ENCODE results near the gene EIF2S1. TPM values are rescaled to one million over a fixed set of nuclear protein-coding genes. Genes with fewer than 3 reads are reported as not detected.

Gene EIF2S1
- total and polyA plus RNA-seq, 2 experiments from 2014 or later = 121 to 170 TPM

GRCh38 chr14:67358924-67359774 lies 979 bp upstream of the EIF2S1 start (continued):
- TF ChIP-seq, protein P1, sequence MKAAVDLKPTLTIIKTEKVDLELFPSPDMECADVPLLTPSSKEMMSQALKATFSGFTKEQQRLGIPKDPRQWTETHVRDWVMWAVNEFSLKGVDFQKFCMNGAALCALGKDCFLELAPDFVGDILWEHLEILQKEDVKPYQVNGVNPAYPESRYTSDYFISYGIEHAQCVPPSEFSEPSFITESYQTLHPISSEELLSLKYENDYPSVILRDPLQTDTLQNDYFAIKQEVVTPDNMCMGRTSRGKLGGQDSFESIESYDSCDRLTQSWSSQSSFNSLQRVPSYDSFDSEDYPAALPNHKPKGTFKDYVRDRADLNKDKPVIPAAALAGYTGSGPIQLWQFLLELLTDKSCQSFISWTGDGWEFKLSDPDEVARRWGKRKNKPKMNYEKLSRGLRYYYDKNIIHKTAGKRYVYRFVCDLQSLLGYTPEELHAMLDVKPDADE (IDR thresholded peaks at IDR 0.05) = no peak

GRCh38 chr14:67360470-67361206 lies 510 bp downstream of the EIF2S1 start:
- Mint-ChIP-seq H3K36me3 (ENCODE audit: low read depth) (peaks cover 21% of the 10 kb centered on the region), H3K27ac (peak overlapping the region; percentile 99), H3K9me3 (no peaks in the 10 kb centered on the region), H3K4me1 (peaks cover 22% of the 10 kb centered on the region), H3K4me3 (peak overlapping the region; percentile 99), H3K27me3 (ENCODE audit: insufficient read depth, low read depth, poor library complexity) (peaks cover 11% of the 10 kb centered on the region)
- peak overlapping the region; percentile 86 for H3K4me2 ChIP-seq
- 0 out of 2 replicates have a peak overlapping the region, but pooled peaks have one; percentile 45 for H3K27ac ChIP-seq (ENCODE audit: low read depth)
- no peaks in the 10 kb centered on the region for H3F3A ChIP-seq (replicated peaks; ENCODE audit: low read depth)
- peak overlapping the region; percentile 48; the same call in 1 of the 2 replicates for H2AFZ ChIP-seq
- peak; percentile 17 for DNase-seq (ENCODE audit: low spot score)
- H4K20me1 ChIP-seq (replicated peaks; ENCODE audit: insufficient read depth) = peaks cover 7% of the 10 kb centered on the region; the same call in 1 of the 2 replicates
- H3K79me2 ChIP-seq (replicated peaks; ENCODE audit: insufficient read depth) = peaks cover 82% of the 10 kb centered on the region
- no peaks in the 10 kb centered on the region for H3K9me2 ChIP-seq (ENCODE audit: insufficient read depth)
- peaks cover 9% of the 10 kb centered on the region for H3K4me1 ChIP-seq (ENCODE audit: insufficient read depth)
- peak overlapping the region; percentile 90 for H3K4me3 ChIP-seq
- peaks cover 7% of the 10 kb centered on the region for H3K36me3 ChIP-seq (ENCODE audit: insufficient read depth)
- no peaks in the 10 kb centered on the region for H3K27me3 ChIP-seq (ENCODE audit: insufficient read depth)
- ATAC-seq = peak; percentile 35
- TF ChIP-seq CTCF (conservative IDR thresholded peaks at IDR 0.05; ENCODE audit: low read depth in 2 of 2) = no peak
- no peak for TF ChIP-seq EZH2phosphoT487 (IDR thresholded peaks at IDR 0.05; ENCODE audit: unreplicated experiment)
- no peak for TF ChIP-seq JUNB (IDR thresholded peaks at IDR 0.05; ENCODE audit: unreplicated experiment)
- no peak for TF ChIP-seq ZNF331 (CRISPR knock-in tag; IDR thresholded peaks at IDR 0.05; ENCODE audit: low read depth)
- TF ChIP-seq, protein P2, sequence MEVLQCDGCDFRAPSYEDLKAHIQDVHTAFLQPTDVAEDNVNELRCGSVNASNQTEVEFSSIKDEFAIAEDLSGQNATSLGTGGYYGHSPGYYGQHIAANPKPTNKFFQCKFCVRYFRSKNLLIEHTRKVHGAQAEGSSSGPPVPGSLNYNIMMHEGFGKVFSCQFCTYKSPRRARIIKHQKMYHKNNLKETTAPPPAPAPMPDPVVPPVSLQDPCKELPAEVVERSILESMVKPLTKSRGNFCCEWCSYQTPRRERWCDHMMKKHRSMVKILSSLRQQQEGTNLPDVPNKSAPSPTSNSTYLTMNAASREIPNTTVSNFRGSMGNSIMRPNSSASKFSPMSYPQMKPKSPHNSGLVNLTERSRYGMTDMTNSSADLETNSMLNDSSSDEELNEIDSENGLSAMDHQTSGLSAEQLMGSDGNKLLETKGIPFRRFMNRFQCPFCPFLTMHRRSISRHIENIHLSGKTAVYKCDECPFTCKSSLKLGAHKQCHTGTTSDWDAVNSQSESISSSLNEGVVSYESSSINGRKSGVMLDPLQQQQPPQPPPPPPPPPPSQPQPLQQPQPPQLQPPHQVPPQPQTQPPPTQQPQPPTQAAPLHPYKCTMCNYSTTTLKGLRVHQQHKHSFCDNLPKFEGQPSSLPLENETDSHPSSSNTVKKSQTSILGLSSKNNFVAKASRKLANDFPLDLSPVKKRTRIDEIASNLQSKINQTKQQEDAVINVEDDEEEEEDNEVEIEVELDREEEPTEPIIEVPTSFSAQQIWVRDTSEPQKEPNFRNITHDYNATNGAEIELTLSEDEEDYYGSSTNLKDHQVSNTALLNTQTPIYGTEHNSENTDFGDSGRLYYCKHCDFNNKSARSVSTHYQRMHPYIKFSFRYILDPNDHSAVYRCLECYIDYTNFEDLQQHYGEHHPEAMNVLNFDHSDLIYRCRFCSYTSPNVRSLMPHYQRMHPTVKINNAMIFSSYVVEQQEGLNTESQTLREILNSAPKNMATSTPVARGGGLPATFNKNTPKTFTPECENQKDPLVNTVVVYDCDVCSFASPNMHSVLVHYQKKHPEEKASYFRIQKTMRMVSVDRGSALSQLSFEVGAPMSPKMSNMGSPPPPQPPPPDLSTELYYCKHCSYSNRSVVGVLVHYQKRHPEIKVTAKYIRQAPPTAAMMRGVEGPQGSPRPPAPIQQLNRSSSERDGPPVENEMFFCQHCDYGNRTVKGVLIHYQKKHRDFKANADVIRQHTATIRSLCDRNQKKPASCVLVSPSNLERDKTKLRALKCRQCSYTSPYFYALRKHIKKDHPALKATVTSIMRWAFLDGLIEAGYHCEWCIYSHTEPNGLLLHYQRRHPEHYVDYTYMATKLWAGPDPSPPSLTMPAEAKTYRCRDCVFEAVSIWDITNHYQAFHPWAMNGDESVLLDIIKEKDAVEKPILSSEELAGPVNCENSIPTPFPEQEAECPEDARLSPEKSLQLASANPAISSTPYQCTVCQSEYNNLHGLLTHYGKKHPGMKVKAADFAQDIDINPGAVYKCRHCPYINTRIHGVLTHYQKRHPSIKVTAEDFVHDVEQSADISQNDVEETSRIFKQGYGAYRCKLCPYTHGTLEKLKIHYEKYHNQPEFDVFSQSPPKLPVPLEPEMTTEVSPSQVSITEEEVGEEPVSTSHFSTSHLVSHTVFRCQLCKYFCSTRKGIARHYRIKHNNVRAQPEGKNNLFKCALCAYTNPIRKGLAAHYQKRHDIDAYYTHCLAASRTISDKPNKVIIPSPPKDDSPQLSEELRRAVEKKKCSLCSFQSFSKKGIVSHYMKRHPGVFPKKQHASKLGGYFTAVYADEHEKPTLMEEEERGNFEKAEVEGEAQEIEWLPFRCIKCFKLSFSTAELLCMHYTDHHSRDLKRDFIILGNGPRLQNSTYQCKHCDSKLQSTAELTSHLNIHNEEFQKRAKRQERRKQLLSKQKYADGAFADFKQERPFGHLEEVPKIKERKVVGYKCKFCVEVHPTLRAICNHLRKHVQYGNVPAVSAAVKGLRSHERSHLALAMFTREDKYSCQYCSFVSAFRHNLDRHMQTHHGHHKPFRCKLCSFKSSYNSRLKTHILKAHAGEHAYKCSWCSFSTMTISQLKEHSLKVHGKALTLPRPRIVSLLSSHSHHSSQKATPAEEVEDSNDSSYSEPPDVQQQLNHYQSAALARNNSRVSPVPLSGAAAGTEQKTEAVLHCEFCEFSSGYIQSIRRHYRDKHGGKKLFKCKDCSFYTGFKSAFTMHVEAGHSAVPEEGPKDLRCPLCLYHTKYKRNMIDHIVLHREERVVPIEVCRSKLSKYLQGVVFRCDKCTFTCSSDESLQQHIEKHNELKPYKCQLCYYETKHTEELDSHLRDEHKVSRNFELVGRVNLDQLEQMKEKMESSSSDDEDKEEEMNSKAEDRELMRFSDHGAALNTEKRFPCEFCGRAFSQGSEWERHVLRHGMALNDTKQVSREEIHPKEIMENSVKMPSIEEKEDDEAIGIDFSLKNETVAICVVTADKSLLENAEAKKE (CRISPR knock-in tag; IDR thresholded peaks at IDR 0.05) = no peak
- no peak for TF ChIP-seq ZNF114 (CRISPR knock-in tag; IDR thresholded peaks at IDR 0.05)
- TF ChIP-seq, protein P1 (IDR thresholded peaks at IDR 0.05) = no peak
- TF ChIP-seq EZH2 (IDR thresholded peaks at IDR 0.05; ENCODE audit: low read depth, unreplicated experiment) = no peak
- TF ChIP-seq NANOG (IDR thresholded peaks at IDR 0.05; ENCODE audit: borderline replicate concordance) = no peak
- no peak for TF ChIP-seq STAT1 (IDR thresholded peaks at IDR 0.05; ENCODE audit: unreplicated experiment)

Measured in GM23338 (cell line).